ENCODE results near the gene CCL5.

The CCL5 gene

DNA sequence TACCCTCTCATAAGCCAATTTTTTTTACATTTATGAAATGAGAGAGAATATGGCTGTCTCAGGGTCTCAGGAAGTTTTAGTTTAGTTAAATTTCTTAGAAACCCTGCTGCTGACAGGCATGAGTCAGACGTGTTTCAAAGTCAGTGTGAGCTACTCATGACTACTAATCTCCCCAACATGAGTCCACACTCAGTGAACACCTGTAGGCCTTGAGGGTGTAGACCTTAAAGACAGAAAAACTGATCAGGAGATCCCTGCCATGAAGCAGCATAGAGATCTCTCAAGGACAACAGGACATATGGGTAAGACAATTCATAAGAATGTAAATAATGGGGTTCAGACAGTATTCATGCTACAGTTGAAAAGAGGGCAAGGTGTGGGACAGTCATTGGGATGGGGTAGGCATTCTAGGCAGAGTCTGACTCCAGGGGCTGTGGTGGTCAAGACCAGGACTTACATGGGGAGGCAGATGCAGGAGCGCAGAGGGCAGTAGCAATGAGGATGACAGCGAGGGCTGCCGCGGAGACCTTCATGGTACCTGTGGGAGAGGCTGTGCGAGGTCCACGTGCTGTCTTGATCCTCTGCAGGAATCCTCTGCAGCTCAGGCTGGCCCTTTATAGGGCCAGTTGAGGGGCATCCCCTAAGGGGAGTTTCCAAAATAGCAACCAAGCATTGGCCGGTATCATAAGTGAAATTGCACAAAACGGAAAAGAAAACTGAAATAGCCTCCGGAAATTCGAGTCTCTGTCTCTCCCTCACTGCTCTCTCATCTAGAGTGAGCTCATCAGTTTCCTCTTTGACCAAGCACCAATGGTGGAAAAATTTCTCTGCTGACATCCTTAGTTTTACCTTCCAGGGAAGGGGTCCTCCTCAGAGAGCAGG is at the start of gene CCL5:
CCL5 (minus strand) TSS at position 588 of the 882 bp plus-strand sequence.
- Histone ChIP-seq H3K4me1 (ENCODE audit: control insufficient read depth, low read depth, low read length) (no peaks in the 10 kb centered on the region), H3K9ac (ENCODE audit: low read length) (no peak within 1 kb of the TSS), H3K27me3 (ENCODE audit: control insufficient read depth, insufficient read depth, low read length) (no peaks in the 10 kb centered on the region), H3K4me3 (ENCODE audit: low read length) (no peak within 1 kb of the TSS), H3K36me3 (ENCODE audit: control insufficient read depth, low read depth, low read length) (no peaks in the 10 kb centered on the region), H3K9me3 (ENCODE audit: control insufficient read depth, low read depth, low read length) (no peaks in the 10 kb centered on the region), H3K27ac (ENCODE audit: low read length) (no peak within 1 kb of the TSS)

- H3K27ac ChIP-seq (ENCODE audit: low read length) = no peak overlapping the region
- no peak overlapping the region for H3K9ac ChIP-seq (ENCODE audit: low read length)
- H3K4me1 ChIP-seq (ENCODE audit: control insufficient read depth, low read depth, low read length) = peaks cover 12% of the 10 kb centered on the region
- H3K36me3 ChIP-seq (ENCODE audit: control insufficient read depth, low read depth, low read length) = no peaks in the 10 kb centered on the region
- peaks cover 8% of the 10 kb centered on the region for H3K27me3 ChIP-seq (ENCODE audit: control insufficient read depth, insufficient read depth, low read length)
- no peak overlapping the region for H3K4me3 ChIP-seq (ENCODE audit: low read length)
- H3K9me3 ChIP-seq (ENCODE audit: control insufficient read depth, low read depth, low read length) = no peaks in the 10 kb centered on the region
These were observed 47.6 kb upstream of the CCL5 start for GRCh38 chr17:35927714-35928113.

DNA sequence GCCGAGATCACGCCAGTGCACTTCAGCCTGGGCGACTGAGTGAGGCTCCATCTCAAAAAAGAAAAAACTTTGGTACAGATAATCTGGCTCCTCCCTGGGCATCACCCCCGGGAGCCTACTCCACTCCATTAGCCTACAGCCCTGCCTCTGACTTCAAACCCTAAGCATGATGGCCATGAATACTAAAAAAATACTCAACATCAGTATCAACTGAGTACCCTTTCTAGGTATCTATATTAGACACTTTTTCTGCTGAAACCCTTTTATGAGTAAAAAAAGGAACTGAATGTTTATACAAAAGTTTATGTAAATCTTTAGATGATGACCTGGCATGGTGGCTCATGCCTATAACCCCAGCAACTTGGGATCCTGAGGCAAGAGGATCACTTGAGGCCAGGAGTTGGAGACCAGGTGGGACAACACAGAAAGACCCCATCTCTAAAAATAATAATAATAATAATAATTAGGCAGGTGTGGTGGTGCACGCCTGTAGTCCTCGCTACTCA is 43.5 kb upstream of the CCL5 start:
- no peak overlapping the region for H3K9ac ChIP-seq (ENCODE audit: low read length)
- no peaks in the 10 kb centered on the region for H3K4me1 ChIP-seq (ENCODE audit: control insufficient read depth, low read depth, low read length)
- no peak overlapping the region for H3K4me3 ChIP-seq (ENCODE audit: low read length)
- no peaks in the 10 kb centered on the region for H3K9me3 ChIP-seq (ENCODE audit: control insufficient read depth, low read depth, low read length)
- no peaks in the 10 kb centered on the region for H3K27me3 ChIP-seq (ENCODE audit: control insufficient read depth, insufficient read depth, low read length)
- no peak overlapping the region for H3K27ac ChIP-seq (ENCODE audit: low read length)
- H3K36me3 ChIP-seq (ENCODE audit: control insufficient read depth, low read depth, low read length) = no peaks in the 10 kb centered on the region

DNA sequence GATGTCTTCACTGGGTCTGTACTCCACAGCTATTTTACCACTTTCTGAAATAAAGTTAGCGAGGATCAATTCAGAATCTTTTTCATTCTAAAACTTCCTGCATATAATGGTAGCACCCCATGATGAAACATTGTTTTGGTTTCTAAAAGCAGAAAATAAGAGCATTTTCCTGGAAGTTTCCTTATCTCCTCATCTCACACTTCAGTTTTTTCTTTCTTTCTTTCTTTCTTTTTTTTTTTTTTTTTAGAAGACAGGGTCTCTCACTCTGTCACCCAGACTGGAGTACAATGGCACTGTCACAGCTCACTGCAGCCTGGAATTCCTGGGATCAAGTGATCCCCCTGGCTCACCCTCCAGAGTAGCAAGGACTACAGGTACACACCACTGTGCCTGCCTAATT is 40.1 kb upstream of the CCL5 start:
- H3K4me3 ChIP-seq (ENCODE audit: low read length) = no peak overlapping the region
- H3K27ac ChIP-seq (ENCODE audit: low read length) = no peak overlapping the region
- H3K27me3 ChIP-seq (ENCODE audit: control insufficient read depth, insufficient read depth, low read length) = no peaks in the 10 kb centered on the region
- H3K9ac ChIP-seq (ENCODE audit: low read length) = no peak overlapping the region
- no peaks in the 10 kb centered on the region for H3K9me3 ChIP-seq (ENCODE audit: control insufficient read depth, low read depth, low read length)
- no peaks in the 10 kb centered on the region for H3K36me3 ChIP-seq (ENCODE audit: control insufficient read depth, low read depth, low read length)
- no peaks in the 10 kb centered on the region for H3K4me1 ChIP-seq (ENCODE audit: control insufficient read depth, low read depth, low read length)

- Histone ChIP-seq H3K27ac (ENCODE audit: low read length) (no peak overlapping the region), H3K27me3 (ENCODE audit: control insufficient read depth, insufficient read depth, low read length) (no peaks in the 10 kb centered on the region), H3K4me3 (ENCODE audit: low read length) (no peak overlapping the region), H3K9ac (ENCODE audit: low read length) (no peak overlapping the region), H3K36me3 (ENCODE audit: control insufficient read depth, low read depth, low read length) (no peaks in the 10 kb centered on the region), H3K9me3 (ENCODE audit: control insufficient read depth, low read depth, low read length) (peaks cover 5% of the 10 kb centered on the region), H3K4me1 (ENCODE audit: control insufficient read depth, low read depth, low read length) (no peaks in the 10 kb centered on the region)
These were observed 38.5 kb upstream of the CCL5 start for GRCh38 chr17:35918665-35919064.

- no peak overlapping the region for H3K27ac ChIP-seq (ENCODE audit: low read length)
These were observed 37.5 kb upstream of the CCL5 start for GRCh38 chr17:35917519-35918213.

GRCh38 chr17:35915153-35915964 is 35.2 kb upstream of the CCL5 start:
- Histone ChIP-seq H3K4me3 (ENCODE audit: low read length) (no peak overlapping the region), H3K27me3 (ENCODE audit: control insufficient read depth, insufficient read depth, low read length) (no peaks in the 10 kb centered on the region), H3K9ac (ENCODE audit: low read length) (no peak overlapping the region), H3K9me3 (ENCODE audit: control insufficient read depth, low read depth, low read length) (peaks cover 5% of the 10 kb centered on the region), H3K36me3 (ENCODE audit: control insufficient read depth, low read depth, low read length) (no peaks in the 10 kb centered on the region), H3K27ac (ENCODE audit: low read length) (no peak overlapping the region), H3K4me1 (ENCODE audit: control insufficient read depth, low read depth, low read length) (no peaks in the 10 kb centered on the region)

More at GRCh38 chr17:35917519-35918213, 37.5 kb upstream of the CCL5 start:
- Histone ChIP-seq H3K27me3 (ENCODE audit: control insufficient read depth, insufficient read depth, low read length) (no peaks in the 10 kb centered on the region), H3K9me3 (ENCODE audit: control insufficient read depth, low read depth, low read length) (peaks cover 5% of the 10 kb centered on the region), H3K4me3 (ENCODE audit: low read length) (no peak overlapping the region), H3K36me3 (ENCODE audit: control insufficient read depth, low read depth, low read length) (no peaks in the 10 kb centered on the region), H3K9ac (ENCODE audit: low read length) (no peak overlapping the region), H3K4me1 (ENCODE audit: control insufficient read depth, low read depth, low read length) (no peaks in the 10 kb centered on the region)

GRCh38 chr17:35914354-35914753 is 34.2 kb upstream of the CCL5 start:
- H3K4me3 ChIP-seq (ENCODE audit: low read length) = no peak overlapping the region
- no peaks in the 10 kb centered on the region for H3K27me3 ChIP-seq (ENCODE audit: control insufficient read depth, insufficient read depth, low read length)
- no peaks in the 10 kb centered on the region for H3K4me1 ChIP-seq (ENCODE audit: control insufficient read depth, low read depth, low read length)
- H3K36me3 ChIP-seq (ENCODE audit: control insufficient read depth, low read depth, low read length) = no peaks in the 10 kb centered on the region
- H3K27ac ChIP-seq (ENCODE audit: low read length) = no peak overlapping the region
- peaks cover 7% of the 10 kb centered on the region for H3K9me3 ChIP-seq (ENCODE audit: control insufficient read depth, low read depth, low read length)
- H3K9ac ChIP-seq (ENCODE audit: low read length) = no peak overlapping the region

GRCh38 chr17:35913609-35914008 is 33.4 kb upstream of the CCL5 start:
- no peaks in the 10 kb centered on the region for H3K36me3 ChIP-seq (ENCODE audit: control insufficient read depth, low read depth, low read length)
- no peak overlapping the region for H3K4me3 ChIP-seq (ENCODE audit: low read length)
- H3K9ac ChIP-seq (ENCODE audit: low read length) = no peak overlapping the region
- no peaks in the 10 kb centered on the region for H3K4me1 ChIP-seq (ENCODE audit: control insufficient read depth, low read depth, low read length)
- H3K27me3 ChIP-seq (ENCODE audit: control insufficient read depth, insufficient read depth, low read length) = no peaks in the 10 kb centered on the region
- peaks cover 7% of the 10 kb centered on the region for H3K9me3 ChIP-seq (ENCODE audit: control insufficient read depth, low read depth, low read length)
- H3K27ac ChIP-seq (ENCODE audit: low read length) = no peak overlapping the region

- Histone ChIP-seq H3K27ac (ENCODE audit: low read length) (no peak overlapping the region), H3K4me3 (ENCODE audit: low read length) (no peak overlapping the region), H3K27me3 (ENCODE audit: control insufficient read depth, insufficient read depth, low read length) (no peaks in the 10 kb centered on the region), H3K36me3 (ENCODE audit: control insufficient read depth, low read depth, low read length) (no peaks in the 10 kb centered on the region), H3K9me3 (ENCODE audit: control insufficient read depth, low read depth, low read length) (peaks cover 7% of the 10 kb centered on the region), H3K4me1 (ENCODE audit: control insufficient read depth, low read depth, low read length) (no peaks in the 10 kb centered on the region), H3K9ac (ENCODE audit: low read length) (no peak overlapping the region)
These were observed 32.8 kb upstream of the CCL5 start for GRCh38 chr17:35912942-35913341.

GRCh38 chr17:35912339-35912912 is 32.3 kb upstream of the CCL5 start:
- Histone ChIP-seq H3K27ac (ENCODE audit: low read length) (no peak overlapping the region), H3K9me3 (ENCODE audit: control insufficient read depth, low read depth, low read length) (peaks cover 7% of the 10 kb centered on the region), H3K27me3 (ENCODE audit: control insufficient read depth, insufficient read depth, low read length) (no peaks in the 10 kb centered on the region), H3K4me3 (ENCODE audit: low read length) (no peak overlapping the region), H3K4me1 (ENCODE audit: control insufficient read depth, low read depth, low read length) (no peaks in the 10 kb centered on the region), H3K36me3 (ENCODE audit: control insufficient read depth, low read depth, low read length) (no peaks in the 10 kb centered on the region), H3K9ac (ENCODE audit: low read length) (no peak overlapping the region)
